ENCODE data around the gene VPS13D.
"Not testable (repeated sequence)": the region's sequence is repeated elsewhere in the genome, so short reads cannot be mapped to it uniquely, and the experiment has no call there.

Gene VPS13D

DNA sequence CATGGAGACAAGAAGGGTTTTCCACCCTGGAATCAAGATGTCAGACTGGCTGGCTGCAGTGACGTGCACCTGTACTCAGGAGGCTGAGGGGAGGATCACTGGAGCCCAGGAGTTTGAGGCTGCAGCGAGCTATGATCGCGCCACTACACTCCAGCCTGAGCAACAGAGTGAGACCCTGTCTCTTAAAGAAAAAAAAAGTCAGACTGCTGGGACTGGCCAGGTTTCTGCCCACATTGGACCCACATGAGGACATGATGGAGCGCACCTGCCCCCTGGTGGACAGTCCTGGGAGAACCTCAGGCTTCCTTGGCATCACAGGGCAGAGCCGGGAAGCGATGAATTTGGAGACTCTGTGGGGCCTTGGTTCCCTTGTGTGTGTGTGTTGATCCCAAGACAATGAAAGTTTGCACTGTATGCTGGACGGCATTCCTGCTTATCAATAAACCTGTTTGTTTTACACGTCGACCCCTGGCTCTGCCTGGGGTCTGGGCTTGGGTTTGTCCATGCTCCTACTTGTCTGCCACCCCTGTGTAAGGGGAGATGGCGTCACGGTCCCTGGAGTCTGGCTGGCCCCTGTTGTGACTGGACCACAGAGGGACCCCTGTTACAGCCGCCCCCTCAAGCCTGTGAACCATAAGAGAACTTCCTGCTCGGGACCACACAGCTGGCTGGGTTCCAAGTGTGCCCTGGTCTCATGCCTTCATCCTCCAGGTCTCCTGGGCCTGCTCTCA lies 20.9 kb upstream of the VPS13D start:
- POLR2A ChIA-PET = no interaction called here
- DNase-seq (ENCODE audit: extremely low spot score) = peak; percentile 83
- CTCF ChIA-PET = interaction anchor here (0.7 to 7.7 kb wide), 5 partner anchors 12 to 1372 kb away, joined by 3 to 72 read pairs (median 5); no protein-coding TSS in a partner anchor
- TF ChIP-seq ZNF384 (IDR thresholded peaks at IDR 0.05) = peak; percentile 78
- no peak for TF ChIP-seq SUZ12 (IDR thresholded peaks at IDR 0.05)

- TF ChIP-seq SP1 (IDR thresholded peaks at IDR 0.05) (no peak), HDGF (IDR thresholded peaks at IDR 0.05; ENCODE audit: borderline replicate concordance) (no peak), ARNT (IDR thresholded peaks at IDR 0.05) (no peak), SUZ12 (IDR thresholded peaks at IDR 0.05) (no peak), FOXK2 (IDR thresholded peaks at IDR 0.05) (no peak), CTBP1 (IDR thresholded peaks at IDR 0.05; ENCODE audit: borderline replicate concordance) (no peak), FOXA1 (IDR thresholded peaks at IDR 0.05) (no peak), FOXM1 (IDR thresholded peaks at IDR 0.05; ENCODE audit: borderline replicate concordance) (no peak), LEF1 (IDR thresholded peaks at IDR 0.05; ENCODE audit: borderline replicate concordance) (no peak), NFRKB (IDR thresholded peaks at IDR 0.05) (no peak), ELF4 (IDR thresholded peaks at IDR 0.05) (no peak), ZNF384 (IDR thresholded peaks at IDR 0.05) (no peak)
- TF ChIP-seq, protein P1, sequence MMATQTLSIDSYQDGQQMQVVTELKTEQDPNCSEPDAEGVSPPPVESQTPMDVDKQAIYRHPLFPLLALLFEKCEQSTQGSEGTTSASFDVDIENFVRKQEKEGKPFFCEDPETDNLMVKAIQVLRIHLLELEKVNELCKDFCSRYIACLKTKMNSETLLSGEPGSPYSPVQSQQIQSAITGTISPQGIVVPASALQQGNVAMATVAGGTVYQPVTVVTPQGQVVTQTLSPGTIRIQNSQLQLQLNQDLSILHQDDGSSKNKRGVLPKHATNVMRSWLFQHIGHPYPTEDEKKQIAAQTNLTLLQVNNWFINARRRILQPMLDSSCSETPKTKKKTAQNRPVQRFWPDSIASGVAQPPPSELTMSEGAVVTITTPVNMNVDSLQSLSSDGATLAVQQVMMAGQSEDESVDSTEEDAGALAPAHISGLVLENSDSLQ (IDR thresholded peaks at IDR 0.05) = no peak
- POLR2A ChIA-PET = no interaction called here
- CTCF ChIA-PET = interaction anchor here (0.7 to 7.7 kb wide), 3 partner anchors 84 to 1372 kb away, joined by 5 to 72 read pairs (median 5); no protein-coding TSS in a partner anchor
- no peak for DNase-seq (ENCODE audit: extremely low spot score)
Measured at GRCh38 chr1:12209495-12209832, 20.4 kb upstream of the VPS13D start.

DNA sequence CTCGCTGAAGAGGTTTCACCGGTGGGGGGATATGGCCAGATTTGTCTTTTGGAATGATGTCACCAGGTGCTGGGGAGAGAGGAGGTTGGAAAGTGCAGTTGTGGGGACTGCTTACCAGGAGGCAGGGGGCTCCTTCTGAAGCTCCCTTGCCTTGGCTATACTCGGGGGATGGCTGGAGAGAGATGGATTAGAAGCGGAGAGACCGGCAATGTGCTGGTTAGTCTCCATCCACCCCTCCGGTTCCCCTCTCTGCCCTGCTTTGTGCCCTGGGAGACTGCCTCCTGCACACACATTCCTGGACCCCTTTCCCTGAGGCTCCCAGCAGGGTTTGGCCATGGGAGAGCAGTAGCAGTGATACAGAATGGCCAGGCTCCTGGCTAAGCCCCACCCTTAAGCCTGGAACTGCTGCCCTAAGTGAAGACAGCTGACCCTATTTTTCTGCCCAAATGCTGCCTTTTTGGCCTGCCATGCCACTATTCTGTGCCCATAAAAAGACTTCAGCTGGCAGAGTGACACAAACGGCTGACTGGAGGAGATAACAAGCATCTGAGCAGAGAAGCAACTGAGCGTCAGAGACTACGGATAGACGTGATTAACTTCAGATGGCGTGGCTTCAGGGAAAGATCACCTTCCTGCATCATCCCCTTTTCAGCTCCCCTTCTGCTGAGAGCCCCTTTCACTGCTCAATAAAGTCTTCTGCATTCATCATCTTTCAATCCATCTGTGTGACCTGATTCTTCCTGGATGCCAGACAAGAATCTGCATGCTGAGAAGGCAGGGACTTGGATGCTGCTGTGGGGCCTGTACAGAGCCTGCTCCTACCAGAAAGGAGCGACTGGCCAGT lies 14.5 kb upstream of the VPS13D start:
- POLR2A ChIA-PET = no interaction called here
- TF ChIP-seq HDGF (IDR thresholded peaks at IDR 0.05; ENCODE audit: borderline replicate concordance) (no peak), L3MBTL2 (conservative IDR thresholded peaks at IDR 0.05) (no peak), ARNT (IDR thresholded peaks at IDR 0.05) (no peak), FOXK2 (IDR thresholded peaks at IDR 0.05) (no peak)
- DNase-seq (ENCODE audit: extremely low spot score) = no peak
- CTCF ChIA-PET = interaction anchor here (1.2 to 3.7 kb wide), 2 partner anchors 14 to 90 kb away, joined by 3 to 24 read pairs; no protein-coding TSS in a partner anchor

- POLR2A ChIA-PET = no interaction called here
- CTCF ChIA-PET = interaction anchor here (1.5 kb wide), 1 partner anchor 9 kb away, joined by 5 read pairs; no protein-coding TSS in a partner anchor
- TF ChIP-seq TARDBP (IDR thresholded peaks at IDR 0.05) = no peak
- DNase-seq (ENCODE audit: extremely low spot score) = no peak
Measured at GRCh38 chr1:12219800-12220199, 10.0 kb upstream of the VPS13D start.

- no peak for TF ChIP-seq ELF4 (IDR thresholded peaks at IDR 0.05)
- no peak for TF ChIP-seq SP1 (IDR thresholded peaks at IDR 0.05)
- TF ChIP-seq L3MBTL2 (conservative IDR thresholded peaks at IDR 0.05) = no peak
- CTCF ChIA-PET = no interaction called here
- POLR2A ChIA-PET = no interaction called here
- DNase-seq (ENCODE audit: extremely low spot score) = no peak
Measured at GRCh38 chr1:12220890-12221289, 8.9 kb upstream of the VPS13D start.

GRCh38 chr1:12222700-12223099 lies 7.1 kb upstream of the VPS13D start:
- CTCF ChIA-PET; DNase-seq (ENCODE audit: extremely low spot score); POLR2A ChIA-PET: not testable (repeated sequence)

DNA sequence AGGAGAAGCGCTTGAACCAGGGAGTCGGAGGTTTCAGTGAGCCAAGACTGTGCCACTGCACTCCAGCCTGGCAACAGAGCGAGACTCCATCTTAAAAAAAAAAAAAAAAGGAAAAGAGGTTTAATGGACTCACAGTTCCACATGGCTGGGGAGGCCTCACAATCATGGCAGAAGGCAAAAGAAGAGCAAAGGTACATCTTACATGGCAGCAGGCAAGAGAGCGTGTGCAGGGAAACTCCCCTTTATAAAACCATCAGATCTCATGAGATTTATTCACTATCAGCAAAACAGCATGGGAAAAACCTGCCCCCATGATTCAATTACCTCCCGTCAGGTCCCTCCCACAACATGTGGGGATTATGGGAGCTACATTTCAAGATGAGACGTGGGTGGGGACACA lies 5.7 kb upstream of the VPS13D start:
- CTCF ChIA-PET; DNase-seq (ENCODE audit: extremely low spot score); POLR2A ChIA-PET: not testable (repeated sequence)

GRCh38 chr1:12228979-12229378 lies 851 bp upstream of the VPS13D start:
- no peak for DNase-seq (ENCODE audit: extremely low spot score)
- CTCF ChIA-PET = interaction anchor here (0.5 to 1.2 kb wide), 8 partner anchors 9 to 105 kb away, joined by 3 to 5 read pairs (median 4); no protein-coding TSS in a partner anchor
- POLR2A ChIA-PET = no interaction called here
- TF ChIP-seq L3MBTL2 (conservative IDR thresholded peaks at IDR 0.05) = no peak
- TF ChIP-seq CTBP1 (IDR thresholded peaks at IDR 0.05; ENCODE audit: borderline replicate concordance) = no peak
- TF ChIP-seq SP1 (IDR thresholded peaks at IDR 0.05) = no peak
- TF ChIP-seq FOXA1 (IDR thresholded peaks at IDR 0.05) = no peak
- no peak for TF ChIP-seq NFRKB (IDR thresholded peaks at IDR 0.05)
- TF ChIP-seq BHLHE40 (IDR thresholded peaks at IDR 0.05; ENCODE audit: borderline replicate concordance) = no peak
- TF ChIP-seq TARDBP (IDR thresholded peaks at IDR 0.05) = no peak
- TF ChIP-seq ZNF384 (IDR thresholded peaks at IDR 0.05) = no peak
- TF ChIP-seq, protein P1 (IDR thresholded peaks at IDR 0.05) = no peak
- no peak for TF ChIP-seq ARNT (IDR thresholded peaks at IDR 0.05)
- no peak for TF ChIP-seq SUZ12 (IDR thresholded peaks at IDR 0.05)
- TF ChIP-seq HDGF (IDR thresholded peaks at IDR 0.05; ENCODE audit: borderline replicate concordance) = no peak
